CD4-positive, alpha-beta T cell treated with Interleukin-4 for 1 hour (primary cell): ENCODE results near the gene NINJ2.

Experiments
- DNase-seq, 2 donors: peaks; one replicate each; pipeline ENCODE4 v3.0.0-alpha.2; 2020 to 2022

Gene NINJ2

DNA sequence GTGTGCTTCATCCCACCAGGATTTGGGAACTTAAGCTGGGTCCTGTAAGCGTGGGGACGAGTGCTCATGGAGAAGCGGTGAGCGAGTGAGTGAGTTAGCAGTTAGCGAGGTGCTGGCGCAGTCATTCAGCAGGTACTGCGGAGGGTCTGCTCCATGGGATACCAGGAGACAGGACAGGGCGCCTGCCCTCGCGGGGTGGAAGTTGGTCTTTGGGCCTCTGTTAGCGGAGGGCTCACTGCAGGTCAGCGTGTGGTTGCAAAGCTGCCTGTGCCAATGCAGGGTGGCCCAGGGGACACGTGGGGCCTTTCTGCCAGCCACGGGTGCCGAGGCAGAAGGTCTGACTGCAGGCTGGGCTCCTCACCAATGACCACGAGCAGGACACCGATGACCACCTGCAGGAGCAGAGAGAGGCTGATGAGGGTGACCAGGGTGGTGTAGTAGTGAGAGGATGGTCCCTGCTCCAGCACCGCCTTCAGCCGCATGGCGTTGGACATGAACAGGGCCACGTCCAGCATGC lies 97.6 kb downstream of the NINJ2 start:
- no peak for DNase-seq

DNA sequence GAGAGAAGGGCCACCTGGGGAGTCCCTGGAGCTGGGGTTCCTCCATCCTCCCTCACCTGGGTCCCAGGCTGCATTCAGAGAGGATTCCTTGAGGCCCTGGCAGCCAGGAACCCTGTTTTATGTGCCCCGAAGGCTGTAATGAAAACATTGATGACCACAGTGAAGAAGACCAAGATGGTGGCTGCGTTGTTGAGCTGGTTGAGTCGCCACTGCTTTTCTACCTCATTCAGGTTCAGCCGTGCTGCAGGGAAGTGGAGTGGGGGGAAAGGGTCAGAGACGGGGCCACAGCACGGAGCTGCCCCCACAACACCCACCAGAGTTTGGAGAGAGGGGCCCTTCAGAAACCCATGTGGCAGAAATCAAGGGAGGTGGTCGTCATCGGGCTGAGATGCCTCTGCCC lies 98.1 kb downstream of the NINJ2 start:
- DNase-seq: no peak

DNA sequence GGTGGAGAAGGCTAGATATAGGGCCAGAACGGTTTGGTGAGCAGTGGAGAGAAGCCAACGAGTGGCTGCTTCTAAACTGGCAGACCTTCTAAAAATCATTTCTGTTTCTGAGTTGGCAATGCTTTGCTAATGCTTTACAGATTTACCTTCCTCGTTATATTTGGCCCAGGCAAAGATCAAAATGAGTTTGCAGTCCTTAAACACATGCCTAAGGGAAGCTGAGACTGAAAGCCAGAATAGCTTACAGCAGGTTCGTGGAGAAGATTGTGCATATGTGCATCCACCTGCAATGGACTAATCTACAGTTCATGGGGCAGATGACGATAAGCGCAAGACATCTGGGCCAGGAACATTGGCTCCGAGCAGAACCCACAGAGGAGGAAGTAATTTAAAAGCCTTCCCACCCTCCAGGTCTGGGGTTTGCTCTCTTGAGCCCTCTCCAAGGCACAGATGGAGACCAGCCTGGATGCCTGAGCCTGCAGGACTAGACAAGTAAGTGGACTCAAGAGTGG lies 99.4 kb downstream of the NINJ2 start:
- DNase-seq: no peak

DNA sequence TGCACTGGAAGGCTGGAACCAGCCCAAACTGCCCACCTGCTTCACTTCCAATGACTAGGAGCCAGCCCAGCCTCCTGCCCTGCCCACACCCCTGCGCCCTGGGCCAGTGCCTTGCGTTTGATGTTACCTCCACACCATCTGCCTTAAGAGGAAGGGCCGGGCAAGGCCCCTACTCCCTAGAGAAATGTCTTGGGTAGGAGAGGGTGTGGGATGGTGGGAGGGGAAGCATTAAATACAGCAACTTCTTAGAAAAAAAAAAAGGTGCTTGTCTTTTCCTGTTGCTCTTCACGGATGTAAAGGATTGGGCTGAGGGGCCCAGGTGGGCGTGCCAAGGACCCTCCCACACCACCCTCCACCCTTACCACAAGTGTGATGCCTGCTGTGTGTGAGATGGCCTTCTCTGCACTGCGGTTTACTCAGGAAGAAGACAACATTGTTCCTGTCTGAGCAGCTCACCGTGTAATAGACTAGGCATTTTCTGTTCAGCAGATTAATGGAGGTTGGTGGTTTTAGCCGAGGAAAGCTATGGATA lies 99.9 kb downstream of the NINJ2 start:
- DNase-seq: peak; percentile 67 to 78

DNA sequence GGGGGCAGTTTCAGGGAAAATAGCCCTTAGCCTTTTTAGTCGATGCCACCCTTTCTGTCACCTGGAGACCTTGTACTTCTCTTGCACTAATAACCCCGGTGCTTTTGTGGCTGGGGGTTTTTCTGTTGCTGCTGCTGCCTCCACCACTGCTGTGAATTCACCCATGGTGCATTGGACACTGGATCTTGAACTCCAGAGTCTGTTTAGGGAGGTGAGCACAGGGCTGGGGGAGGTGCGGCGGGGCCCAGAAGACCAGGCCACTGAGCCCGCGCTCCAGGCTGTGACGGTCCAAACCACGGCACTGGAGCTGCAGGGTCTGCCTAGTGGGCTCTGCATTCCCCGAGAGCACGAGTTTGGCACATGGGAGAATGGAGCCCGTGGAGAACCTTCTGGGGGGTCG lies 100.6 kb downstream of the NINJ2 start:
- no peak for DNase-seq

DNA sequence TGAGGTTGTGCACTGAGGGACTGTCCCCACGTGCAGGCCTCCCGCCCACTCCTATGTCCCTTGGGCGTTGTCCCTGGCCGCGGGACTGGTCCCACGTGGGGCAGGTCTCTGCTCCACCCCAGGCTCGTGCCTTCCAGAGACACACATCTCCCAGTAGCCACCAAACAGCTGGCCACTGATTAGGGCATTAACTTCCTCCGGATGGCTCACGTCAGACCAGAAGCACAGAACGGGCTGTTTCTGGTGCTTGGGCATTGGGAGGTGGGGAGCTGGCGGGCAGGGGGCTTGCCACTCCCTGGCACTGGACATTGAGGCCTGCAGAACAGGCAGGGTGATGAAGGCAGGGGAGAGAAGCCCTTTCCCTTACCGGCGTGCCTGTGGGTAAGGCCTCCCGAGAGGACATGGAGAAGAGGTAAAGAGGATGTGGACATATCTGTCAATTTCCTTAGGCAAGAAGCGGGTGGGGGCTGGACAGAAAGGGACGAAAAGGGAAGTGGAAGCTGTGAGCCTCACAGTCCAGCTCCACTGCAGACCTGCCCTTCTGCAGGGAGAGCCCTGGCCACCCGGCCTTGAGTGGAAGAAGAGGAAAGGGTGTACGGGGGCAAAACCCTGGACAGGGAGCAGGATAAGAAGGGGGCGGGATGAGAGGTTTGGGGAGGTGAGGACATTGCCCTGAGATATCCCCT lies 101.2 kb downstream of the NINJ2 start:
- peak in 1 of 2 donors; percentile 49 for DNase-seq

DNA sequence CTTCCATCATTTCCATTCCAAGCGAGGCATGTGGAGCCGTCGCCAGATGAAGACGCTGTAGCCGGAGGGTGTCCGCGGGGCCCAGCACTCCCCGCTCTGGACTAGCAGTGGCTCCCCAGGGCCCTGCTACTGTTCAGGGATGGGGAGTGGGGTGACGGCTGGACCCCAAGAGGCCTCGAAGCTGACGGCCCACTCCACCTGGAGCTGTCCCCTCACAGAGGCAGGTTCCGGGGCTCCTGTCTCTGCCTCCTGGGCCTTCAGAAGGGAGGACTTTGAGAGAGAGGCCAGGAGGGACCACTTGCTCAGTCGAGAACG lies 101.9 kb downstream of the NINJ2 start:
- DNase-seq: no peak

DNA sequence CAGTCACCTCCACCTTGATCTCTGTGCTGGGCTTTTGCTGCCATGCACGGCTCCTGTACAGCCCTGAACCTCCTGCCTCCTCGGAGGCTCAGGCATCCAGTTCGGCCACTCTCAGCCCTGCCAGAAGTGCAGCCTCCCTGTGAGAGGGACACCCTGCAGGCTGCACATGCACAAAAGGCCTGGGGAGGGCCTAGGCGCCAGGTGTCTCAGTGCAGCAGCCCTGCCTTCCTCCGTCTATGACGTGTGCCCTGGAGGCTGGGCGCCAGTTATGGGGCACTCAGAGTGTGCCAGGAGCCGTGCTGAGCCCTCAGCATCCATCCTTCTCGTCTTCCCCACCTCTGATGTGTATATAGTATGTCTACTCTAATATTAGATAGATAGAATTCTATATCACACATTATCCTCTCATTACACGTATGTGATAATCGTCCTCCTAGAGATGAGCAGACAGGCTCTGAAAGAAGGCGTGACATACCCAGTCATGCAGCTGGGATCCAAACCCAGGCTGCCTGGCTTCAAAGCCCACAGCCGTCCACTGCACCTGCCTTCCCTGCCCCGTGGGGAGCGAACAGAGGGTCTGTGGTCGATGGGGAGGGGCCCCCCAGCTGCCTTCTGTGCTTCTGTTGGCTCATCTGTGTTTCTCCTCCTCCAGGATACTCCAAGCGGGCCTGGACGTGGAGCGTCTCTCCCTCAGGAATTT lies 102.4 kb downstream of the NINJ2 start:
- no peak for DNase-seq

DNA sequence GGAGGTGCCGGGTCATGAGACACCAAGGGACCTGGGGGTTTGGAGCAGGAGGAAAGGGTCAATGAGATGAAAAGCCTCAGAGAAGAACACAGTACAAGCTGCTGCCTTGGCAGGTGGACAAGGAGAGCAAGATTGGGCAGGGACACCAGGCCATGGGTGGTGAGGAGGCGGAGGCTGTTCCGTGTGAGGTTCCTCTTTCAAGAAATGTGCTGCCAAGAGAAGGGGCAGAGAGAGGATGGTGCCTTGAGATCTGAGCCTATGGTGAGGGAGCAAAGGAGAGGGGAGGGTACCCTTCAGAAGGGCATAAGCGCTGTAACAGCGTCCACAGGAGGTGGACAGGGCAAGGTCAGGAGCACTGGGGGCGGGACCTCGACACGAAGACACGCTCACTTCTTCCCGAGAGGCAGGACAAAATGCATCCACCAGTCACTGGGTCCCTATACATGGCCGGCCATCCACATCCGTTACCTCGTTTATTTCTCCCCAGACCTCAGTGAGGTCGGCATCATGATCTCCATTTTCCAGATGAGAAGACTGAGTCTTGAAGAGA lies 103.3 kb downstream of the NINJ2 start:
- DNase-seq: no peak

DNA sequence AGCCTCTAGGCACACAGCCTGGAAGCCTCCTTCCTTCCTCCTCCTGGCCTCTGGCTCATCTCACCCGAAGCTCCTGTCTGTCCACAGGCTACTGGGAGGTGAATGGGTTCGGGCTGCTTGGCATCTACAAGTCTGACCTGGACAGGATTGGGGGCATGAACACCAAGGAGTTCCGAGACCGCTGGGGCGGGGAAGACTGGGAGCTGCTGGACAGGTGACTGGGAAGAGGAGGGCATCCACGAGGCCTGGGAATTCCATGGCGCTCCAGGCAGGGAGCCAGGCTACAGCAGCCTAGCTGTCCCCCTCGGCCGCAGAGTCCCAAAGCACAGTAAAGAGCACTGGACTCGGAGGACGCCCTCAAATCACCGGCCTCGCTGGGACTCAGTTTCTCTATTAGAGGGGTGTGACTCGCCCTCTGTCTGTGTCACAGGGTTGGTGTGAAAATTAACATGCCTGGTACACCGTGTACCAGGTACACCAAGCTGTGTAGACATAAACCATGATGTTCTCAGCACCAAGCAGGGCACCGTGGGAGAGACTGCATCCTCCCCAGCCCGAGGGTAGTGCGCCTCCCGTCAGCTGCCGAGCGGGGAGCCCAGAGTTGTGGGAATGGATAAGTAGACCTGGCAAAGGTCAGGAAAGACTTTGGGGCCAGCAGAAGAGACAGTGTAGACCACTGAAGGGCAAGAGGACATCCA lies 103.9 kb downstream of the NINJ2 start:
- DNase-seq: no peak

DNA sequence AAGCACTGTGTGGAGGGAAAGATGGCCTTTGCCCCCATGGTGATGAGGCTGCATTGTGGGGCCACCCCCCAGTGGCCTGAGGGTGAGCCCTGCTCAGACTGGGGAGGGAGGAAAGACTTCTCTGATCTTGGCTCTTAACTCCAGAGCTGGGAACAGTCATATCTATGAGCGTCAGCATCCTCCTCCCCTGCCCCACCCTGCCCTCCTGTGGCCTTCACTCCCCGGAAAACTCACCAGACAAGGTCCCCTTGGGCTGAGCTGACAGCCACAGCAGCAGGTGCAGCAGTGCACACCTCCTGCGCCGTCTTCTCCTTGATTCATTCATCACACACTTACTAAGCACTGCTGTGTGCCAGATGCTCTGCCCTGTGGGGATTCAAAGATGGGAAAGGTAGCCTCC lies 104.7 kb downstream of the NINJ2 start:
- DNase-seq: no peak

DNA sequence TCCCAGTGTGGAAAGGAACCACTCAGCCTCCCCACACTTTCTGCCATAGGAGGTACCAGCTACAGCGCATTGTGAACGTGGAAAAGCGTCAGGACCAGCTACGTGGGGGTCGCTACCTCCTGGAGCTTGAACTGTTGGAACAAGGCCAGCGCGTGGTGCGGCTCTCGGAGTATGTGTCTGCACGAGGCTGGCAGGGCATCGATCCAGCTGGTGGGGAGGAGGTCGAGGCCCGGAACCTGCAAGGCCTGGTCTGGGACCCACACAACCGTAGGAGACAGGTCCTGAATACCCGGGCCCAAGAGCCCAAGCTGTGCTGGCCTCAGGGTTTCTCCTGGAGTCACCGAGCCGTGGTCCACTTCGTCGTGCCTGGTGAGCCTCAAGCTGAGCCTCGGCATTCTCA lies 106.7 kb downstream of the NINJ2 start:
- DNase-seq: no peak

DNA sequence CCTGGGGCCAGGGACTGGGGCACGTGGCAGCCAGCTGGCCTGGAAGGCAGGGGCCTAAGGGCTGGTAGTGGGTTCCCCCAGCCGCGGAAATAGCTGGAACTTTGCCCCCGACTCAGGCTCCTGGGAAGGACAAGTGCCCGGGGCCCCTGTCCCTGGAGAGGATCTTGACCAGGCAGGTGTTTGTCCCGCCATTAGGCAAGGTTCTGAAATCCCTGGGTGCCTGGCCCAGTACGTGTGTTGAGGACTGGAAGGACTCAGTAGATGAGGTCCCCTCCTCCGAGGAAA lies 109.3 kb downstream of the NINJ2 start:
- no peak for DNase-seq

DNA sequence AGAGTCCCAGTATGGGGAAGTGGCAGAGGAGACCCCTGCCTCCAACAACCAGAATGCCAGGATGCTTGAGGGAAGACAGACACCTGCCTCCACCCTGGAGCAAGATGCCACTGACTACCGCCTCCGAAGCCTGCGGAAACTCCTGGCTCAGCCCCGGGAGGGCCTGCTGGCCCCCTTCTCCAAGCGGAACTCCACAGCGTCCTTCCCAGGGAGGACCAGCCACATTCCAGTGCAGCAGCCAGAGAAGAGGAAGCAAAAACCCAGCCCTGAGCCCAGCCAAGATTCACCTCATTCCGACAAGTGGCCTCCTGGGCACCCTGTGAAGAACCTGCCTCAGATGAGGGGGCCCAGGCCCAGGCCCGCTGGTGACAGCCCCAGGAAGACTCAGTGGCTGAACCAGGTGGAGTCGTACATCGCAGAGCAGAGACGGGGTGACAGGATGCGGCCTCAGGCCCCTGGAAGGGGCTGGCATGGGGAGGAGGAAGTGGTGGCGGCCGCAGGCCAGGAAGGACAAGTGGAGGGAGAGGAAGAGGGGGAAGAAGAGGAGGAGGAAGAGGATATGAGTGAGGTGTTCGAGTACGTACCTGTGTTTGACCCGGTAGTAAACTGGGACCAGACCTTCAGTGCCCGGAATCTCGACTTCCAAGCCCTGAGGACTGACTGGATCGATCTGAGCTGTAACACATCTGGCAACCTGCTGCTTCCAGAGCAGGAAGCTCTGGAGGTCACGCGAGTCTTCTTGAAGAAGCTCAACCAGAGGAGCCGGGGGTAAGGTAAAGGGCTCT lies 109.8 kb downstream of the NINJ2 start:
- DNase-seq: no peak

DNA sequence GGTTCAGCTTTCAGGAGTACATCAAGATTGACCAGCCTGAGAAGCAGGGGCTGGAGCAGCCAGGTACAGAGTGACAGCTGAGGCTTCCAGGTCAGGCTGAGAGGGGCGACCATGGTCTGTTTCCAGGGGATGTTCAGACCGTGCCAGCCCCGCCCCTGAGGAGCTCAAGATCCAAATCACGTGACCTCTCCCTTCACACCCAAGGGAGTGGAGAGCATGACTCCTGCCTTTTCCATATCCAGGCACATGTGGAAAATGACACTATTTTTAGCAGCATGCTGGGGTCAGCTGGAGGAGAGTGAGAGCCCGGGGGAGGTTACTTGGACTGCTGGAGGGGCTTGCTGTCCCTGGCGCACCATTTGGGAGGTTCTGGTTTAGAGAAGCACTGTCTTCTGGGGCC lies 110.8 kb downstream of the NINJ2 start:
- DNase-seq: no peak

DNA sequence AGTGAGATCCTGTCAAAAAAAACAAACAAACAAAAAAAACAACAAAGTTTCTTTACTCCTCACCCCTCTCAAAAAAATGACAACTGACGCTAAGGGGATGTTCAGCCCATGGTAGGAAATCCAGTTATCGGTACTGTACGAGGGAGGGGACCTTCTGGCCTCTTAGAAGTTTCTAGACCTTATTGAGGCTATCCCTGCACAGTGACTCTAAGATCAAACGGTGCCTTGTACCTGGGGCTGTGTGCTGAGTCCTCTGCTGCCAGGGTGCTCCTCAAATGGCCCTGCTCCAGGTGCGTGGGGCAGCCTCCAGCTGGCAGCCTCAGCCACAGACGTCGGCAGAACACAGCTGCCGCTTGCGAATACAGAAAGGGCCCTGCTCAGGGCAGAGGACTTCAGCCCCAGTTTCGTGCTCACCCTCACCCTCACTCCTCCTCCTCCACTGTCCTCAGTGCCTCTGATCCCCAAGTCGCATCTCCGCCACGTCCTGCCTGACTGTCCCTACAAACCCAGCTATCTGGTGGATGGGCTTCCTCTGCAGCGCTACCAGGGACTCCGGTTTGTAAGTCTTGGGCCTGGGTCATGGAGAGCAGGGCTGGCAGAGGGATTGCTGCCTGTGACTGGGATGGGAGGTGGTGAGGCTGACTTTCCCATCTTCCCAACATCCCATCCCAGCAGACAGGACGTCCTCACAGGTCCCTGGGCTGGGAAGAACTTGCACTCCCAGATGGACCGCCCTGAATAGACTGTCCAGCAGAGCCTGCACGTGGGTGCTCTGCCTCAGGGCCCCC lies 112.6 kb downstream of the NINJ2 start:
- DNase-seq: no peak

DNA sequence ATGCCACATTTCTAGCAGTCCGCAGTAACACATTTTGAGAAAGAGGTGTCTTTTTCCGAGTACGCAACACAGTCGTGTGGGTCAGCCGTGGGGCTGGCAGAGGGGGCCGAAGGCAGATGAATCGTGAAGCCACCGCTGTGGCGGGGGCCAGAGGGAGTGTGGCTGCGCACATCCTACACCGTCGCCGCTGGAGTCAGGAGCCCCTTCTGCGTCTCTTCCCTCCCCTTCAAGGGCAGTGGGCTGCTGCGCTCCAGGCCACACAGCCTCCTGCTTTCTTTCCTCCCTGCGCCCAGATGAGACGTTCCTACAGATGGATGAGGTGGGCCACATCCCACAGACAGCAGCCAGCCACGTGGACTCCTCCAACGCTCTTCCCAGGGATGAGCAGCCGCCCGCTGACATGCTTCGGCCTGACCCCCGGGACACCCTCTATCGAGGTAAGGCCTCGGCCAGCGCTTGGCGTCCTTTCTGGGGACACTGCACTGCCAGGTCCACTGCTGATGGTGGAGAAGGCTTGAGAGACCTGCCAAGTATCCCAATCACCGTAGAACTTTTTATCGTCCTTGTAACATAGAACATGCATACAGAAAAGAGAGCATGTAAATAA lies 113.7 kb downstream of the NINJ2 start:
- no peak for DNase-seq

DNA sequence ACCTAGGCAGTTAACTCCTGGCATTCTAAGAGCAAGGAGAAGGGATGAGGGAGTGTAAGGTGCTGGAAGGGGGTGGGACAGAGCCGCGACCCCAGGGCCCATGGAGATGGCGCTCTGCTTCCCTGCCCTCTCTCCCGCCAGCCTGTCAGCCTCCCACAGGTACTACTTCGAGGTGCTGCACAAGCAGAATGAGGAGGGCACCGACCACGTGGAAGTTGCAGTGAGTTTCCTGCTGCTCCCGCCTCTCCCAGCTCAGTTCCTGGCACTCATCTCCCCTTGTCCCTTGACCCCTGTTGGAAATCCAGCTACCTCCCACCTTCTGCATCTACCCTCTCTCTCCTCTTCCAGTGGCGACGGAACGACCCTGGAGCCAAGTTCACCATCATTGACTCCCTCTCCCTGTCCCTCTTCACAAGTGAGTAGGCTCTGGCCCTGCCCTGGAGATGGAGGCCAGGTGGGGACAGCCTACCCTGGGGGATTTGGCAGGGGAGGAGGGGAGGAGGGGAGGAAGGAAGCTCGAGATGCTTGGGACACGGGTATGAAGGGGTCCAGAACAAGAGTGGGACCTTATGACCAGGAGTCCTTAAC lies 115.3 kb downstream of the NINJ2 start:
- no peak for DNase-seq

DNA sequence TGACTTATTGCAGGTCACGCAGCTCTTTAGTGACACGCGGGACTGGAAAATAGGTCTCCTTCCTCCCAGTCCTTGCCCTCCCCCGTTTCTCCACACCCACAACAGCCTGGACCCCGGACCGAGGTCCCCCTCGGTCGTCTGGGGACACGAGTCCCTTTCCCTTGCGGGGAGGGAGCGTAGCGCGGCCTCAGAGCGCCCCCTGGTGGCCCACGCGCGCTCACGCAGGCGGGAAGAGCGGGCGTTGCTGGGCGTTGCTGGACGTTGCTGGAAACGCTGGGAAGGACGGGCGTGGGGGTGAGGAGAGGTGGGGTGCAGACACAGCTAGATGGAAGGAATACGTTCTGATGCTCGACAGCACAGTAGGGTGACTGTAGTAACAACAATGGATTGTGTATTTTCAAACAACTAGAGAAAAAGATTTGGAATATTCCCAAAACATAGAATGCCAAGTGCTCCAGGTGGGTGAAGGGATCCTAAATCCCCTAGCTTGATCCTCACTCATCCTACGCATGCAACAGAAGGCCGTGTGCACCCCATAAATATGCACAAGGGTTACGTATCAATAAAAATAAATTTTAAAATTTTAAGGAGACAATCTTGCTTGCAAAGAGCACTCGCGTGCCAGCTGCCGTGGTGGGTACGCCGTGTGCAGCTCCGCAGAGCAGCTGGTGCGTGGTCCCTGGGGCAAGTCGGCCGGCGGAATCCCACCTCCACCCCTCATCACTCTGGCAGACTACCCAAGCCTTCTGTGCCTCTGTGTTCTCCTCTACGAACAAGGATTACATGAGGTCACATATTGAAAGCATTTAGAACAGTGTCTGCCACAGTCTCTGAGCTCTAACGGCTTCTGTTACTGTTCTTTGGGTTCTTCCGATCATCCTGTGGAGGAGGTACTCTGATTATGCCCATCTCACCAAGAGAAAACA lies 116.1 kb downstream of the NINJ2 start:
- DNase-seq: peak; percentile 60 to 67
